Breast epithelium (tissue), 4 donors: ENCODE results near the gene SIX3. TPM values are rescaled to one million over a fixed set of nuclear protein-coding genes. Genes with fewer than 3 reads are reported as not detected.

Experiments
- DNase-seq, 2 donors: peaks; one replicate each; pipeline ENCODE4 v3.0.0-alpha.2; 2019; ENCODE audit warnings: low spot score in 2 of 2
- H3K27ac ChIP-seq, 2 donors: fragments of 200-600 bp; sonication (generic) in 1 of 2; one replicate each; pipeline ENCODE4 v1.5.1; 2016 to 2019; ENCODE audit warnings: mild to moderate bottlenecking in 1 of 2
- H3K27me3 ChIP-seq, 2 donors: fragments of 200-600 bp; sonication (generic) in 1 of 2; one replicate each; pipeline versions ENCODE4 v1.5.1 to v1.6.0; 2017 to 2019; ENCODE audit warnings: control low read depth in 1 of 2, mild to moderate bottlenecking in 1 of 2
- H3K36me3 ChIP-seq: fragments of 200-600 bp; one replicate; pipeline ENCODE4 v1.5.1; 2019
- H3K4me1 ChIP-seq, 2 donors: fragments of 200-600 bp; sonication (generic); one replicate each; pipeline ENCODE4 v1.5.1; 2016 to 2019; ENCODE audit warnings: control low read depth in 1 of 2
- H3K4me3 ChIP-seq, 3 donors: fragments of 200-600 bp; sonication (generic); 1 replicate in 2 of 3; 2 replicates in 1 of 3; pipeline ENCODE4 v1.5.1; 2016 to 2019; ENCODE audit warnings: mild to moderate bottlenecking in 3 of 3, moderate library complexity in 2 of 3
- H3K9me3 ChIP-seq, 2 donors: fragments of 200-600 bp; sonication (generic) in 1 of 2; one replicate each; pipeline ENCODE4 v1.5.1; 2016 to 2019; ENCODE audit warnings: control low read depth in 1 of 2
- CTCF ChIP-seq, 3 donors: fragments of 450-650 bp; IDR thresholded peaks; one replicate each; pipeline ENCODE4 v1.5.1; 2016 to 2017; ENCODE audit warnings: antibody characterized with exemption in 3 of 3, mild to moderate bottlenecking in 3 of 3, moderate library complexity in 3 of 3
- POLR2A ChIP-seq: fragments of 450-650 bp; IDR thresholded peaks from one replicate; pipeline ENCODE4 v1.6.1; 2016; ENCODE audit warnings: antibody characterized with exemption, mild to moderate bottlenecking, moderate library complexity
- POLR2AphosphoS5 ChIP-seq, 3 donors: sonication (generic); formaldehyde crosslinking; IDR thresholded peaks; one replicate each; pipeline ENCODE4 v1.6.1; 2017; ENCODE audit warnings: antibody characterized with exemption in 3 of 3
- intact Hi-C: fragments of 100-400 bp; cut with DNase I; formaldehyde crosslinking; loops from one replicate; pipeline ENCODE4 v1.15.1; 2023; ENCODE audit warnings: low total_unique reads
- total RNA-seq, 3 donors: library from RNA; depleted of rRNA; stranded (reverse); fragments of >200 nt; gene quantifications; one replicate each; pipeline ENCODE4 v1.1.0, GENCODE V29; 2016

The SIX3 gene
- total RNA-seq, 3 donors from 2014 or later = not detected

GRCh38 chr2:44918095-44918775 lies 23.3 kb upstream of the SIX3 start:
- peaks cover 0 to 19% of the 10 kb centered on the region in 2 donors for H3K27me3 ChIP-seq
- no peak for TF ChIP-seq POLR2A
- TF ChIP-seq POLR2AphosphoS5 (IDR thresholded peaks at IDR 0.05) = no peak
- TF ChIP-seq CTCF (IDR thresholded peaks at IDR 0.05) = no peak

GRCh38 chr2:44920751-44921150 lies 20.8 kb upstream of the SIX3 start:
- TF ChIP-seq POLR2AphosphoS5 (IDR thresholded peaks at IDR 0.05) (no peak), CTCF (IDR thresholded peaks at IDR 0.05) (no peak), POLR2A (no peak)
- H3K36me3 ChIP-seq = no peaks in the 10 kb centered on the region
- H3K4me1 ChIP-seq = no peaks in the 10 kb centered on the region
- no peak overlapping the region for H3K4me3 ChIP-seq
- intact Hi-C loops = no loop called here
- peaks cover 0 to 42% of the 10 kb centered on the region in 2 donors for H3K27me3 ChIP-seq
- H3K27ac ChIP-seq = no peak overlapping the region
- DNase-seq = no peak
- H3K9me3 ChIP-seq = no peaks in the 10 kb centered on the region

More at GRCh38 chr2:44918095-44918775, 23.3 kb upstream of the SIX3 start:
- DNase-seq = no peak
- H3K36me3 ChIP-seq = no peaks in the 10 kb centered on the region
- no peaks in the 10 kb centered on the region for H3K4me1 ChIP-seq
- intact Hi-C loops = no loop called here
- H3K4me3 ChIP-seq = no peak overlapping the region
- H3K9me3 ChIP-seq = no peaks in the 10 kb centered on the region
- no peak overlapping the region for H3K27ac ChIP-seq

DNA sequence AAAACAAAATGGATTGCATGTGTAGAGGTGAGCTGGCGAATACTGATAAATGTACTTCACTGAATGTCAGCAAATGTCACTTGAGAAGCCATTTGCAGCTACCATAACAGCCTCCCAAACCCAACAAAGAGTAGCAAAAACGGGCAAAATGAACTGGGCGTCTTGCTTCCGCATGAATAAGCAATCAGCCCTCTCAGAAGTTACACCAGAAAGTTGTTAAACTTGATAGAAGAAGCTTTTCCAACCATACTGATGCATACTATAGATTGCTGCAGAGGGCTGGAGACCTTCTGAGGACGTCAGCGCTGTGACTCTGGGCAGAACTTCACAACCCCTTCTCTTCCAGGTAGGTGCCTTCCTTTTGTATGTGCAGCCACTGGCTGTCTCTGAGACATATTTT lies 18.7 kb upstream of the SIX3 start:
- H3K36me3 ChIP-seq = no peaks in the 10 kb centered on the region
- H3K9me3 ChIP-seq = no peaks in the 10 kb centered on the region
- peaks cover 0 to under 1% of the 10 kb centered on the region in 2 donors for H3K4me1 ChIP-seq
- peaks cover 0 to 59% of the 10 kb centered on the region in 2 donors for H3K27me3 ChIP-seq
- intact Hi-C loops = no loop called here
- H3K27ac ChIP-seq = no peak overlapping the region
- TF ChIP-seq CTCF (IDR thresholded peaks at IDR 0.05) (no peak), POLR2A (no peak), POLR2AphosphoS5 (IDR thresholded peaks at IDR 0.05) (no peak)
- no peak for DNase-seq
- H3K4me3 ChIP-seq = no peak overlapping the region

DNA sequence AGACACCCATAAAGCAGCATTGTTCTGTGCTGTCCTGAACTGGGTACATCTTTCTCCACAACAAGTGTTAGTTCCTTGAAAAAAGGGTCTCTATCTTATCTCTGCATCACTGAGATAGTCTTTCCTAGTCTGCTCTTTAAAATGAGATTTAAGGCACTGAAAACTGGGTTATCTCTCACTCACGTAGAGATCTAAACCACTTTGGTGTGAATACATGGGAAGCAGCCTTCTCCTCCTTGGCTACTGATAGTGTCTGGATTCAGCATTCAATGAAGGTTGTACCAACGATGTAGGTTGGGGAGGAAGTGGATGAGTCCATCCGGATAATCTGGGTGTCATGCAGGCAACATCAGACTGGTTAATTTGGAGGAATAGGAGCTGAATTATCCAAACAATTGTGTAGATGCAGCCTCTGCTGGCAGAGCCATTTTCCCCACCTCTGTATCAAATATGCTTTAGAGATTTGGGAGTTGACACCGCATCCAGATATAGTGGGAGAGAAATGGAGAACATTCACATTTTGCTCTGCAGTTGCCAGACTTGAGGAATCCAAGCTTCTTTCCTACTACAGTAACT lies 15.9 kb upstream of the SIX3 start:
- Histone ChIP-seq H3K9me3 (no peaks in the 10 kb centered on the region), H3K27me3 (peaks cover 10 to 83% of the 10 kb centered on the region in 2 donors), H3K4me1 (peaks cover 0 to 6% of the 10 kb centered on the region in 2 donors), H3K36me3 (no peaks in the 10 kb centered on the region), H3K27ac (no peak overlapping the region), H3K4me3 (no peak overlapping the region)
- DNase-seq = no peak
- intact Hi-C loops = no loop called here
- TF ChIP-seq POLR2AphosphoS5 (IDR thresholded peaks at IDR 0.05) (no peak), CTCF (IDR thresholded peaks at IDR 0.05) (no peak), POLR2A (no peak)

DNA sequence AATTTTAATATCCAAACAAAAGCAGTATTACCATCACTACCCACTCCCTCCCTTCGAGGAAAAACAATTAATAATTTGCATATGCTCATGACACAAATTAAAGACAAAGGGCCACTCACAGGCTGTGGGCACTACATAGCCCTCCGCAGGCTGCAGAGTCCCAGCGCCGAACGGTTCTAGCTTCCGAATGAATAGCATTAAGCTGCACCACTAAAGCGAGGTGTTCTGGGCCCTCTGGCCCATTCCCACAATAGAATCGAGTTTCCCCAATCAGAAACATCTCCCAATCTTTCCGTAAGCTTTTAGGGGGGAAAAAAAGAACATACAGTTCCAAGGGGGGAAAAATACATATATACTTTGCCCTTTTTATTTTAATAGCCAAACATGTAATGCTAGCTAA lies 14.5 kb upstream of the SIX3 start:
- Histone ChIP-seq H3K4me1 (peaks cover 0 to 6% of the 10 kb centered on the region in 2 donors), H3K4me3 (no peak overlapping the region), H3K36me3 (no peaks in the 10 kb centered on the region), H3K9me3 (no peaks in the 10 kb centered on the region), H3K27ac (no peak overlapping the region), H3K27me3 (peaks cover 10 to 88% of the 10 kb centered on the region in 2 donors)
- intact Hi-C loops = no loop called here
- DNase-seq = no peak
- TF ChIP-seq POLR2A (no peak), POLR2AphosphoS5 (IDR thresholded peaks at IDR 0.05) (no peak), CTCF (IDR thresholded peaks at IDR 0.05) (no peak)
